Liver (tissue), 9 donors: ENCODE measurements around the gene FAAH. TPM values are rescaled to one million over a fixed set of nuclear protein-coding genes. Genes with fewer than 3 reads are reported as not detected.

Experiments
- DNase-seq: peaks from one replicate; pipeline ENCODE4 v3.0.0-alpha.2; 2017; ENCODE audit warnings: low spot score
- H3K27ac ChIP-seq, 2 donors: one replicate each; pipeline ENCODE4 v1.7.0; 2013; ENCODE audit warnings: inconsistent platforms in 2 of 2, low read length in 2 of 2, control low read depth in 1 of 2, low read depth in 1 of 2, mild to moderate bottlenecking in 1 of 2
- H3K27me3 ChIP-seq, 4 donors: one replicate each; pipeline versions ENCODE4 v1.6.1 to v1.7.0; 2013; ENCODE audit warnings: low read length in 3 of 4, inconsistent platforms in 1 of 4, mild to moderate bottlenecking in 1 of 4, moderate library complexity in 1 of 4; ENCODE audit not compliant: control insufficient read depth in 4 of 4, insufficient read depth in 4 of 4
- H3K36me3 ChIP-seq, 4 donors: one replicate each; pipeline versions ENCODE4 v1.6.1 to v1.7.0; 2013; ENCODE audit warnings: low read length in 3 of 4, mild to moderate bottlenecking in 3 of 4, low read depth in 1 of 4, moderate library complexity in 1 of 4; ENCODE audit not compliant: control insufficient read depth in 4 of 4, insufficient read depth in 3 of 4
- H3K4me1 ChIP-seq, 4 donors: one replicate each; pipeline versions ENCODE4 v1.6.1 to v1.7.0; 2013; ENCODE audit warnings: low read length in 3 of 4, mild to moderate bottlenecking in 3 of 4, moderate library complexity in 1 of 4; ENCODE audit not compliant: control insufficient read depth in 4 of 4, insufficient read depth in 4 of 4
- H3K4me3 ChIP-seq, 3 donors: one replicate each; pipeline versions ENCODE4 v1.6.1 to v1.7.0; 2013; ENCODE audit warnings: low read length in 3 of 3, control low read depth in 1 of 3, low read depth in 1 of 3, mild to moderate bottlenecking in 1 of 3
- H3K9ac ChIP-seq, 2 donors: one replicate each; pipeline ENCODE4 v1.7.0; 2013; ENCODE audit warnings: low read length in 2 of 2, mild to moderate bottlenecking in 2 of 2, moderate library complexity in 2 of 2, control low read depth in 1 of 2, low read depth in 1 of 2
- H3K9me3 ChIP-seq, 4 donors: one replicate each; pipeline versions ENCODE4 v1.6.1 to v1.7.0; 2013; ENCODE audit warnings: low read length in 3 of 4; ENCODE audit not compliant: control insufficient read depth in 4 of 4
- CTCF ChIP-seq: fragments of 150-350 bp; IDR thresholded peaks from 2 replicates; pipeline ENCODE4 v1.5.1; 2017; ENCODE audit warnings: improper control_type of control experiment, low read depth, low read length; ENCODE audit not compliant: missing input control
- EGR1 ChIP-seq, 2 donors: IDR thresholded peaks; 2 replicates each; pipeline ENCODE4 v1.6.1; 2016 to 2018; ENCODE audit warnings: antibody characterized with exemption in 2 of 2, low read depth in 2 of 2
- FOXA1 ChIP-seq: IDR thresholded peaks from 2 replicates; pipeline ENCODE4 v1.6.1; 2016; ENCODE audit warnings: antibody characterized with exemption
- FOXA2 ChIP-seq: IDR thresholded peaks from 2 replicates; pipeline ENCODE4 v1.6.1; 2016; ENCODE audit warnings: antibody characterized with exemption
- GABPA ChIP-seq, 2 donors: IDR thresholded peaks in 1 of 2; conservative IDR thresholded peaks in 1 of 2; 2 replicates each; pipeline ENCODE4 v1.6.1; 2016; ENCODE audit warnings: antibody characterized with exemption in 2 of 2, mild to moderate bottlenecking in 1 of 2, moderate library complexity in 1 of 2
- HNF4A ChIP-seq, 2 donors: conservative IDR thresholded peaks; 2 replicates each; pipeline ENCODE4 v1.6.1; 2016; ENCODE audit warnings: antibody characterized with exemption in 2 of 2, mild to moderate bottlenecking in 2 of 2
- HNF4G ChIP-seq: IDR thresholded peaks from 2 replicates; pipeline ENCODE4 v1.6.1; 2016; ENCODE audit warnings: antibody characterized with exemption
- JUND ChIP-seq, 2 donors: IDR thresholded peaks; 2 replicates each; pipeline ENCODE4 v1.6.1; 2016; ENCODE audit warnings: antibody characterized with exemption in 2 of 2
- NR2F2 ChIP-seq: IDR thresholded peaks from 2 replicates; pipeline ENCODE4 v1.6.1; 2016; ENCODE audit warnings: antibody characterized with exemption
- RAD21 ChIP-seq, 2 donors: IDR thresholded peaks; 2 replicates each; pipeline ENCODE4 v1.6.1; 2016; ENCODE audit warnings: antibody characterized with exemption in 2 of 2, mild to moderate bottlenecking in 2 of 2
- RXRA ChIP-seq, 2 donors: IDR thresholded peaks; 2 replicates each; pipeline ENCODE4 v1.6.1; 2017 to 2018; ENCODE audit warnings: antibody characterized with exemption in 2 of 2, mild to moderate bottlenecking in 1 of 2
- SP1 ChIP-seq: IDR thresholded peaks from 2 replicates; pipeline ENCODE4 v1.6.1; 2018; ENCODE audit warnings: antibody characterized with exemption, mild to moderate bottlenecking
- TAF1 ChIP-seq: conservative IDR thresholded peaks from 2 replicates; pipeline ENCODE4 v1.6.1; 2016; ENCODE audit warnings: antibody characterized with exemption, mild to moderate bottlenecking
- YY1 ChIP-seq: IDR thresholded peaks from 2 replicates; pipeline ENCODE4 v1.6.1; 2016; ENCODE audit warnings: antibody characterized with exemption, mild to moderate bottlenecking
- ZBTB33 ChIP-seq: IDR thresholded peaks from 2 replicates; pipeline ENCODE4 v1.6.1; 2016; ENCODE audit warnings: antibody characterized with exemption
- WGBS: extraction: QIAGEN DNeasy Blood & Tissue Kit; methylation state at CpG from one replicate; pipeline ENCODE4 v1.1.7; 2013; 5-methylcytosine and 5-hydroxymethylcytosine counted together
- polyA plus RNA-seq, 2 donors: library from polyadenylated mRNA; stranded (reverse) in 1 of 2; unstranded in 1 of 2; fragments of 200-250 nt in 1 of 2; fragments of >200 nt in 1 of 2; fragmentation: Nextera tagmentation in 1 of 2; extraction: Ambion mirVana in 1 of 2; gene quantifications; one replicate each; pipeline versions ENCODE4 v1.2.1 to v1.2.3, GENCODE V29; 2013 to 2015
- total RNA-seq, 2 donors: library from RNA; depleted of rRNA; stranded (reverse); fragments of >200 nt; gene quantifications; one replicate each; pipeline ENCODE4 v1.2.3, GENCODE V29; 2014
- TF ChIP-seq, protein P1 (sequence below): IDR thresholded peaks from 2 replicates; pipeline ENCODE4 v1.6.1; 2016; ENCODE audit warnings: antibody characterized with exemption
- TF ChIP-seq, protein P2 (sequence below): IDR thresholded peaks from 2 replicates; pipeline ENCODE4 v1.6.1; 2016; ENCODE audit warnings: antibody characterized with exemption, mild to moderate bottlenecking
- TF ChIP-seq, protein P3 (sequence below): IDR thresholded peaks from 2 replicates; pipeline ENCODE4 v1.6.1; 2016; ENCODE audit warnings: antibody characterized with exemption
- donor health status: healthy.
- donor health status: healthy.
- donor health status: healthy.
- donor health status: healthy.
- donor health status: healthy.

Gene FAAH
- total and polyA plus RNA-seq, 4 donors, result 4.3 to 41.5 (median 22.1) TPM

- H3K9ac ChIP-seq, result no peak overlapping the region
- DNase-seq, result no peak
- H3K4me1 ChIP-seq, result no peaks in the 10 kb centered on the region
- 92% methylated on average over 6 of the region's 6 CpGs for WGBS
- TF ChIP-seq RXRA (IDR thresholded peaks at IDR 0.05) (no peak), ZBTB33 (no peak), EGR1 (IDR thresholded peaks at IDR 0.05; ENCODE audit: low read depth in 2 of 2) (no peak), JUND (IDR thresholded peaks at IDR 0.05) (no peak), RAD21 (IDR thresholded peaks at IDR 0.05) (no peak), HNF4G (no peak), FOXA1 (no peak), CTCF (no peak), SP1 (no peak), YY1 (no peak), FOXA2 (no peak), TAF1 (no peak), GABPA (IDR thresholded peaks at IDR 0.05 in 1 of 2, conservative IDR thresholded peaks at IDR 0.05 in 1 of 2) (no peak)
- TF ChIP-seq, protein P1, sequence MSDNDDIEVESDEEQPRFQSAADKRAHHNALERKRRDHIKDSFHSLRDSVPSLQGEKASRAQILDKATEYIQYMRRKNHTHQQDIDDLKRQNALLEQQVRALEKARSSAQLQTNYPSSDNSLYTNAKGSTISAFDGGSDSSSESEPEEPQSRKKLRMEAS, result no peak
- TF ChIP-seq, protein P2, sequence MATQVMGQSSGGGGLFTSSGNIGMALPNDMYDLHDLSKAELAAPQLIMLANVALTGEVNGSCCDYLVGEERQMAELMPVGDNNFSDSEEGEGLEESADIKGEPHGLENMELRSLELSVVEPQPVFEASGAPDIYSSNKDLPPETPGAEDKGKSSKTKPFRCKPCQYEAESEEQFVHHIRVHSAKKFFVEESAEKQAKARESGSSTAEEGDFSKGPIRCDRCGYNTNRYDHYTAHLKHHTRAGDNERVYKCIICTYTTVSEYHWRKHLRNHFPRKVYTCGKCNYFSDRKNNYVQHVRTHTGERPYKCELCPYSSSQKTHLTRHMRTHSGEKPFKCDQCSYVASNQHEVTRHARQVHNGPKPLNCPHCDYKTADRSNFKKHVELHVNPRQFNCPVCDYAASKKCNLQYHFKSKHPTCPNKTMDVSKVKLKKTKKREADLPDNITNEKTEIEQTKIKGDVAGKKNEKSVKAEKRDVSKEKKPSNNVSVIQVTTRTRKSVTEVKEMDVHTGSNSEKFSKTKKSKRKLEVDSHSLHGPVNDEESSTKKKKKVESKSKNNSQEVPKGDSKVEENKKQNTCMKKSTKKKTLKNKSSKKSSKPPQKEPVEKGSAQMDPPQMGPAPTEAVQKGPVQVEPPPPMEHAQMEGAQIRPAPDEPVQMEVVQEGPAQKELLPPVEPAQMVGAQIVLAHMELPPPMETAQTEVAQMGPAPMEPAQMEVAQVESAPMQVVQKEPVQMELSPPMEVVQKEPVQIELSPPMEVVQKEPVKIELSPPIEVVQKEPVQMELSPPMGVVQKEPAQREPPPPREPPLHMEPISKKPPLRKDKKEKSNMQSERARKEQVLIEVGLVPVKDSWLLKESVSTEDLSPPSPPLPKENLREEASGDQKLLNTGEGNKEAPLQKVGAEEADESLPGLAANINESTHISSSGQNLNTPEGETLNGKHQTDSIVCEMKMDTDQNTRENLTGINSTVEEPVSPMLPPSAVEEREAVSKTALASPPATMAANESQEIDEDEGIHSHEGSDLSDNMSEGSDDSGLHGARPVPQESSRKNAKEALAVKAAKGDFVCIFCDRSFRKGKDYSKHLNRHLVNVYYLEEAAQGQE, result no peak
- TF ChIP-seq, protein P3, sequence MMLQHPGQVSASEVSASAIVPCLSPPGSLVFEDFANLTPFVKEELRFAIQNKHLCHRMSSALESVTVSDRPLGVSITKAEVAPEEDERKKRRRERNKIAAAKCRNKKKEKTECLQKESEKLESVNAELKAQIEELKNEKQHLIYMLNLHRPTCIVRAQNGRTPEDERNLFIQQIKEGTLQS, result no peak
- no peak overlapping the region for H3K4me3 ChIP-seq
- H3K9me3 ChIP-seq, result no peaks in the 10 kb centered on the region
- H3K27me3 ChIP-seq, result no peaks in the 10 kb centered on the region
- H3K36me3 ChIP-seq, result no peaks in the 10 kb centered on the region
- no peak overlapping the region for H3K27ac ChIP-seq
These were observed 63.1 kb downstream of the FAAH start for GRCh38 chr1:46457178-46457577.

- Histone ChIP-seq H3K27ac (no peak overlapping the region), H3K36me3 (no peaks in the 10 kb centered on the region), H3K9ac (no peak overlapping the region), H3K4me1 (no peaks in the 10 kb centered on the region), H3K27me3 (no peaks in the 10 kb centered on the region), H3K9me3 (no peaks in the 10 kb centered on the region), H3K4me3 (no peak overlapping the region)
- TF ChIP-seq GABPA (IDR thresholded peaks at IDR 0.05 in 1 of 2, conservative IDR thresholded peaks at IDR 0.05 in 1 of 2) (no peak), RXRA (IDR thresholded peaks at IDR 0.05) (no peak), RAD21 (IDR thresholded peaks at IDR 0.05) (no peak), ZBTB33 (no peak), JUND (IDR thresholded peaks at IDR 0.05) (no peak), FOXA2 (no peak), TAF1 (no peak), NR2F2 (no peak), SP1 (no peak), FOXA1 (no peak), HNF4A (conservative IDR thresholded peaks at IDR 0.05) (no peak), EGR1 (IDR thresholded peaks at IDR 0.05; ENCODE audit: low read depth in 2 of 2) (no peak)
- TF ChIP-seq, protein P1, result no peak
- TF ChIP-seq, protein P3, result no peak
- 68% methylated on average over 4 of the region's 4 CpGs for WGBS
- no peak for DNase-seq
These were observed 64.1 kb downstream of the FAAH start for GRCh38 chr1:46458190-46458589.
